Measurements from ENCODE around the gene PDIK1L. TPM values are rescaled to one million over a fixed set of nuclear protein-coding genes. Genes with fewer than 3 reads are reported as not detected.
"Not testable (repeated sequence)": the region's sequence is repeated elsewhere in the genome, so short reads cannot be mapped to it uniquely, and the experiment has no call there.

The PDIK1L gene
- total and polyA plus RNA-seq, 2 donors: 6.1 to 11.9 TPM

- WGBS: 93% methylated on average over 2 of the region's 2 CpGs
- Histone ChIP-seq H3K27ac (ENCODE audit: low read depth in 1 of 2, low read length in 1 of 2) (no peak overlapping the region), H3K4me1 (ENCODE audit: control insufficient read depth in 2 of 2, insufficient read depth in 2 of 2, low read length in 2 of 2) (no peaks in the 10 kb centered on the region)
Measured at GRCh38 chr1:26096471-26096870, 15.2 kb upstream of the PDIK1L start.

GRCh38 chr1:26097696-26098095 is 13.9 kb upstream of the PDIK1L start:
- H3K36me3 ChIP-seq (ENCODE audit: control insufficient read depth in 2 of 2, insufficient read depth in 2 of 2, low read length in 1 of 2): no peaks in the 10 kb centered on the region
- no peaks in the 10 kb centered on the region for H3K4me1 ChIP-seq (ENCODE audit: control insufficient read depth in 2 of 2, insufficient read depth in 2 of 2, low read length in 2 of 2)
- no peak overlapping the region for H3K4me3 ChIP-seq (ENCODE audit: low read length in 2 of 2)
- H3K27ac ChIP-seq (ENCODE audit: low read depth in 1 of 2, low read length in 1 of 2): no peak overlapping the region
- H3K9me3 ChIP-seq (ENCODE audit: control insufficient read depth in 2 of 2, insufficient read depth in 1 of 2, low read length in 1 of 2): no peaks in the 10 kb centered on the region
- peaks cover 2 to 39% of the 10 kb centered on the region in 2 donors for H3K27me3 ChIP-seq (ENCODE audit: control insufficient read depth in 2 of 2, insufficient read depth in 1 of 2, low read length in 1 of 2)
- DNase-seq (ENCODE audit: low read depth in 6 of 9, low spot score in 9 of 9): no peak

More at GRCh38 chr1:26096471-26096870, 15.2 kb upstream of the PDIK1L start:
- no peaks in the 10 kb centered on the region for H3K36me3 ChIP-seq (ENCODE audit: control insufficient read depth in 2 of 2, insufficient read depth in 2 of 2, low read length in 1 of 2)
- H3K4me3 ChIP-seq (ENCODE audit: low read length in 2 of 2): no peak overlapping the region
- H3K27me3 ChIP-seq (ENCODE audit: control insufficient read depth in 2 of 2, insufficient read depth in 1 of 2, low read length in 1 of 2): peaks cover 2 to 46% of the 10 kb centered on the region in 2 donors
- H3K9me3 ChIP-seq (ENCODE audit: control insufficient read depth in 2 of 2, insufficient read depth in 1 of 2, low read length in 1 of 2): no peaks in the 10 kb centered on the region
- no peak for DNase-seq (ENCODE audit: low read depth in 6 of 9, low spot score in 9 of 9)

DNA sequence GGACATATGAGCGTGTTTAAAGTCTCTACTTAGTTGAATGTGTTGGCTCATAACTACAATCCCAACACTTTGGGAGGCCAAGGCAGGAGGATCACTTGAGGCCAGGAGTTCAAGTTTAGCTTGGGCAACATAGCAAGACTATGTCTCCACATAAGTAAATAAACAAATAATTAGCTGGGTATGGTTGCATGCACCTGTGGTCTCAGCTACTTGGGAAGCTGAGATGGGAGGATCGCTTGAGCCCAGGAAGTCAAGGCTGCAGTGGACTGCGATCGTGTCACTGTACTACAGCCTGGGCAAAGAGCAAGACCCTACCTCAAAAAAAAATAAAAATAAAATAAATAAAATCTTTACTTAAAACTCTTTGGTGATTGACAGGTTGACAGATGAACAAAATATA is 13.0 kb upstream of the PDIK1L start:
- peaks cover 2 to 36% of the 10 kb centered on the region in 2 donors for H3K27me3 ChIP-seq (ENCODE audit: control insufficient read depth in 2 of 2, insufficient read depth in 1 of 2, low read length in 1 of 2)

DNA sequence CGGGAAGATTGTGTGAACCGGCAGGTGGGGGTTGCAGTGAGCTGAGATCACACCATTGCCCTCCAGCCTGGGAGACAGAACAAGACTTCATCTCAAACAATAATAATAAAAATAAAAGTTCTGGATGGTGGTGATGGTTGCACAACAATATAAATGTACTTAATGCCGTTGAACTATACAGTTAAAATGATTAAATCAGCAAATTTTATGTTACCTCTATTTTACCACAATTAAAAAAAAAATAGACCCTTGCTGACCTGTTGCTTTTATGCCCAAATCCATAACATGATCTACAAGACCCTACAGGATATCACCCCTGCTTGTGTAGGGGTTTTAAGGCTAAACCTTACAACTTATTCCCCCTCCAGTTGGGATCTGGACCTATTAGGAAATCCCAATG is 11.8 kb upstream of the PDIK1L start:
- no peaks in the 10 kb centered on the region for H3K4me1 ChIP-seq (ENCODE audit: control insufficient read depth in 2 of 2, insufficient read depth in 2 of 2, low read length in 2 of 2)
- H3K36me3 ChIP-seq (ENCODE audit: control insufficient read depth in 2 of 2, insufficient read depth in 2 of 2, low read length in 1 of 2): no peaks in the 10 kb centered on the region
- 96% methylated on average over 3 of the region's 3 CpGs for WGBS
- H3K27me3 ChIP-seq (ENCODE audit: control insufficient read depth in 2 of 2, insufficient read depth in 1 of 2, low read length in 1 of 2): peaks cover 0 to 26% of the 10 kb centered on the region in 2 donors
- no peak for DNase-seq (ENCODE audit: low read depth in 6 of 9, low spot score in 9 of 9)
- H3K4me3 ChIP-seq (ENCODE audit: low read length in 2 of 2): no peak overlapping the region
- H3K27ac ChIP-seq (ENCODE audit: low read depth in 1 of 2, low read length in 1 of 2): no peak overlapping the region
- no peaks in the 10 kb centered on the region for H3K9me3 ChIP-seq (ENCODE audit: control insufficient read depth in 2 of 2, insufficient read depth in 1 of 2, low read length in 1 of 2)

More for the DNA sequence above, 13.0 kb upstream of the PDIK1L start:
- Histone ChIP-seq H3K9me3 (ENCODE audit: control insufficient read depth in 2 of 2, insufficient read depth in 1 of 2, low read length in 1 of 2) (no peaks in the 10 kb centered on the region), H3K4me1 (ENCODE audit: control insufficient read depth in 2 of 2, insufficient read depth in 2 of 2, low read length in 2 of 2) (no peaks in the 10 kb centered on the region), H3K4me3 (ENCODE audit: low read length in 2 of 2) (no peak overlapping the region), H3K27ac (ENCODE audit: low read depth in 1 of 2, low read length in 1 of 2) (no peak overlapping the region), H3K36me3 (ENCODE audit: control insufficient read depth in 2 of 2, insufficient read depth in 2 of 2, low read length in 1 of 2) (no peaks in the 10 kb centered on the region)
- no peak for DNase-seq (ENCODE audit: low read depth in 6 of 9, low spot score in 9 of 9)
- 98% methylated on average over 4 of the region's 4 CpGs for WGBS

DNA sequence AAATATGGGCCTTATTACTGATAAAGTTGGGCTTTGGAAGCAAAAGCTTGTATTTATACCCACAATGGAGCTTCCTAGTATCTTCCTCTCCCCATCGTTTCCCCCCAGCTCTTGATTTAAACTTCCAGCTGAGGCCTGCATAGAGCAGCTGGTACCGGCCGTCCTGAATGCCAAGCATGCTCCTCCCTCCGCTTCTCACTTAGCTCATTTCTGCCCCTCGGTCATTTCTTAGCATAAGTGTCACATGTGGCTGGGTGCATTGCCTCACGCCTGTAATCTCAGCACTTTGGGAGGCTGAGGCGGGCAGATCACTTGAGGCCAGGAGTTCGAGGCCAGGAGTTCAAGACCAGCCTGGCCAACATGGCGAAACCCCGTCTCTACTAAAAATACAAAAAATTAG is 11.4 kb upstream of the PDIK1L start:
- H3K9me3 ChIP-seq (ENCODE audit: control insufficient read depth in 2 of 2, insufficient read depth in 1 of 2, low read length in 1 of 2); H3K27ac ChIP-seq (ENCODE audit: low read depth in 1 of 2, low read length in 1 of 2); DNase-seq (ENCODE audit: low read depth in 6 of 9, low spot score in 9 of 9); H3K4me1 ChIP-seq (ENCODE audit: control insufficient read depth in 2 of 2, insufficient read depth in 2 of 2, low read length in 2 of 2); H3K36me3 ChIP-seq (ENCODE audit: control insufficient read depth in 2 of 2, insufficient read depth in 2 of 2, low read length in 1 of 2); H3K4me3 ChIP-seq (ENCODE audit: low read length in 2 of 2): not testable (repeated sequence)
- WGBS: 96% methylated on average over 10 of the region's 10 CpGs
- H3K27me3 ChIP-seq (ENCODE audit: control insufficient read depth in 2 of 2, insufficient read depth in 1 of 2, low read length in 1 of 2): peaks cover 0 to 21% of the 10 kb centered on the region in 2 donors

DNA sequence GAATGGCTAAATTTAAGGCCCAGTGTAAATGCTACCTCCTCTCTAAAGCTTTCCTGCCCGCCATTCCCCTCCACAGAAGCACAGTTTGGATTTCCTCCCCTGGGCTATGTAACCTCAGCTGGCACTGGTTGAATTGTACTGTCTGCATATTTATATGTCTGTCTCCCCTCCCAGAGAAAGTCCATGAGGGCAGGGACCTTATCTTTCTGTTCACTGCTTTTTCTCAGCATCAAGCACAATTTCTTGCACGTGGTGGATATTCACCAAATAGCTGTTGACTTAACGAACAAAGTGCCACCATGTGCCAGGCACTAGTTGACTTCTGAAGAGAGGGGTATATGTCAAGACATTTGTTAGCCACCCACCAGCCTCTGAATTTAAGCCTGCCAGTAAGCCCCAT is 9.5 kb upstream of the PDIK1L start:
- H3K36me3 ChIP-seq (ENCODE audit: control insufficient read depth in 2 of 2, insufficient read depth in 2 of 2, low read length in 1 of 2): no peaks in the 10 kb centered on the region
- DNase-seq (ENCODE audit: low read depth in 6 of 9, low spot score in 9 of 9): no peak
- H3K4me1 ChIP-seq (ENCODE audit: control insufficient read depth in 2 of 2, insufficient read depth in 2 of 2, low read length in 2 of 2): no peaks in the 10 kb centered on the region
- H3K27ac ChIP-seq (ENCODE audit: low read depth in 1 of 2, low read length in 1 of 2): no peak overlapping the region
- WGBS: 94% methylated on average over 3 of the region's 3 CpGs
- H3K9me3 ChIP-seq (ENCODE audit: control insufficient read depth in 2 of 2, insufficient read depth in 1 of 2, low read length in 1 of 2): peaks cover 0 to 4% of the 10 kb centered on the region in 2 donors
- H3K27me3 ChIP-seq (ENCODE audit: control insufficient read depth in 2 of 2, insufficient read depth in 1 of 2, low read length in 1 of 2): peaks cover 0 to 11% of the 10 kb centered on the region in 2 donors
- no peak overlapping the region for H3K4me3 ChIP-seq (ENCODE audit: low read length in 2 of 2)

GRCh38 chr1:26102526-26102925 is 9.1 kb upstream of the PDIK1L start:
- H3K4me3 ChIP-seq (ENCODE audit: low read length in 2 of 2): no peak overlapping the region
- H3K9me3 ChIP-seq (ENCODE audit: control insufficient read depth in 2 of 2, insufficient read depth in 1 of 2, low read length in 1 of 2): peaks cover 0 to 4% of the 10 kb centered on the region in 2 donors
- WGBS: 71% methylated on average over 2 of the region's 2 CpGs
- H3K4me1 ChIP-seq (ENCODE audit: control insufficient read depth in 2 of 2, insufficient read depth in 2 of 2, low read length in 2 of 2): no peaks in the 10 kb centered on the region
- no peaks in the 10 kb centered on the region for H3K36me3 ChIP-seq (ENCODE audit: control insufficient read depth in 2 of 2, insufficient read depth in 2 of 2, low read length in 1 of 2)
- H3K27me3 ChIP-seq (ENCODE audit: control insufficient read depth in 2 of 2, insufficient read depth in 1 of 2, low read length in 1 of 2): peaks cover 0 to 11% of the 10 kb centered on the region in 2 donors
- no peak for DNase-seq (ENCODE audit: low read depth in 6 of 9, low spot score in 9 of 9)
- no peak overlapping the region for H3K27ac ChIP-seq (ENCODE audit: low read depth in 1 of 2, low read length in 1 of 2)

GRCh38 chr1:26105226-26105548 is 6.4 kb upstream of the PDIK1L start:
- H3K4me3 ChIP-seq (ENCODE audit: low read length in 2 of 2); H3K9me3 ChIP-seq (ENCODE audit: control insufficient read depth in 2 of 2, insufficient read depth in 1 of 2, low read length in 1 of 2); H3K27ac ChIP-seq (ENCODE audit: low read depth in 1 of 2, low read length in 1 of 2); H3K27me3 ChIP-seq (ENCODE audit: control insufficient read depth in 2 of 2, insufficient read depth in 1 of 2, low read length in 1 of 2); DNase-seq (ENCODE audit: low read depth in 6 of 9, low spot score in 9 of 9); H3K36me3 ChIP-seq (ENCODE audit: control insufficient read depth in 2 of 2, insufficient read depth in 2 of 2, low read length in 1 of 2); H3K4me1 ChIP-seq (ENCODE audit: control insufficient read depth in 2 of 2, insufficient read depth in 2 of 2, low read length in 2 of 2): not testable (repeated sequence)
- WGBS: 70% methylated on average over 5 of the region's 5 CpGs

GRCh38 chr1:26109229-26110164 is 2.1 kb upstream of the PDIK1L start:
- no peak overlapping the region for H3K4me3 ChIP-seq (ENCODE audit: low read length in 2 of 2)
- no peak for DNase-seq (ENCODE audit: low read depth in 6 of 9, low spot score in 9 of 9)
- peaks cover 0 to 4% of the 10 kb centered on the region in 2 donors for H3K9me3 ChIP-seq (ENCODE audit: control insufficient read depth in 2 of 2, insufficient read depth in 1 of 2, low read length in 1 of 2)
- 95% methylated on average over 5 of the region's 5 CpGs for WGBS
- peaks cover 0 to 3% of the 10 kb centered on the region in 2 donors for H3K27me3 ChIP-seq (ENCODE audit: control insufficient read depth in 2 of 2, insufficient read depth in 1 of 2, low read length in 1 of 2)
- no peak overlapping the region for H3K27ac ChIP-seq (ENCODE audit: low read depth in 1 of 2, low read length in 1 of 2)
- peaks cover 4% of the 10 kb centered on the region in 2 donors for H3K36me3 ChIP-seq (ENCODE audit: control insufficient read depth in 2 of 2, insufficient read depth in 2 of 2, low read length in 1 of 2)
- H3K4me1 ChIP-seq (ENCODE audit: control insufficient read depth in 2 of 2, insufficient read depth in 2 of 2, low read length in 2 of 2): peaks cover 12 to 20% of the 10 kb centered on the region in 2 donors

Measured in thymus (tissue), 11 donors.